PC-9 (cell line): ENCODE results near the gene UVSSA. TPM values are rescaled to one million over a fixed set of nuclear protein-coding genes. Genes with fewer than 3 reads are reported as not detected.
"Not testable (repeated sequence)": the region's sequence is repeated elsewhere in the genome, so short reads cannot be mapped to it uniquely, and the experiment has no call there.

Source experiments
- BruUV-seq: library from RNA; stranded (reverse); fragments of 400-500 nt; replicated peaks from 2 replicates; lab custom pipeline; 2021; lab: Mats Ljungman, UMichigan
- CTCF ChIA-PET: fragments of 300-600 bp; sonication (Branson Sonifier 250); formaldehyde crosslinking; loops from one replicate; lab custom pipeline; 2022; ENCODE audit warnings: antibody characterized with exemption; lab: Charles Lee
- POLR2A ChIA-PET: fragments of 300-600 bp; sonication (Branson Sonifier 250); formaldehyde crosslinking; loops from one replicate; lab custom pipeline; 2022; ENCODE audit warnings: antibody characterized with exemption; ENCODE audit not compliant: unreplicated experiment; lab: Charles Lee
- DNase-seq, 2 experiments: peaks; one replicate each; pipeline versions ENCODE4 v3.0.0 to v3.0.0-alpha.2; 2015 to 2022; ENCODE audit warnings: mixed read lengths in 1 of 2
- H2AFZ ChIP-seq: fragments of 200-600 bp; sonication (generic); 2 replicates; pipeline ENCODE4 v1.8.1; 2017; ENCODE audit warnings: antibody characterized with exemption
- H3F3A ChIP-seq: fragments of 200-600 bp; sonication (generic); 2 replicates; pipeline ENCODE4 v1.8.1; 2017; ENCODE audit warnings: antibody characterized with exemption, mild to moderate bottlenecking, low read depth; ENCODE audit not compliant: insufficient read depth
- H3K27ac ChIP-seq: fragments of 200-600 bp; sonication (generic); 2 replicates; pipeline ENCODE4 v1.6.1; 2016; ENCODE audit warnings: mixed run types
- H3K27me3 ChIP-seq: fragments of 200-600 bp; sonication (generic); 2 replicates; pipeline ENCODE4 v1.6.1; 2016; ENCODE audit warnings: low read depth, mixed run types; ENCODE audit not compliant: insufficient read depth
- H3K36me3 ChIP-seq: fragments of 200-600 bp; sonication (generic); 2 replicates; pipeline ENCODE4 v1.6.1; 2016; ENCODE audit warnings: low read depth, mixed run types
- H3K4me1 ChIP-seq: fragments of 200-600 bp; sonication (generic); replicated peaks from 2 replicates; pipeline ENCODE4 v1.6.1; 2016; ENCODE audit warnings: mixed run types; ENCODE audit not compliant: insufficient read depth
- H3K4me2 ChIP-seq: fragments of 200-600 bp; sonication (generic); 2 replicates; pipeline ENCODE4 v1.6.1; 2017; ENCODE audit warnings: mixed run types
- H3K4me3 ChIP-seq: fragments of 200-600 bp; sonication (generic); 2 replicates; pipeline ENCODE4 v1.6.1; 2016; ENCODE audit warnings: mixed run types
- H3K79me2 ChIP-seq: fragments of 200-600 bp; sonication (generic); 2 replicates; pipeline ENCODE4 v1.6.1; 2017; ENCODE audit warnings: low read depth, mixed run types
- H3K9me2 ChIP-seq: fragments of 200-600 bp; sonication (generic); 2 replicates; pipeline ENCODE4 v1.8.1; 2017; ENCODE audit warnings: mild to moderate bottlenecking; ENCODE audit not compliant: insufficient read depth
- H3K9me3 ChIP-seq: fragments of 200-600 bp; sonication (generic); 2 replicates; pipeline ENCODE4 v1.8.1; 2016; ENCODE audit warnings: low read depth; ENCODE audit not compliant: insufficient read depth
- H4K20me1 ChIP-seq: fragments of 200-600 bp; sonication (generic); 2 replicates; pipeline ENCODE4 v1.8.1; 2017; ENCODE audit not compliant: insufficient read depth
- CTCF ChIP-seq: fragments of 200-600 bp; sonication (generic); conservative IDR thresholded peaks from 2 replicates; pipeline ENCODE4 v1.6.1; 2017; ENCODE audit warnings: mixed run types, antibody characterized with exemption, mild to moderate bottlenecking, moderate library complexity
- EZH2 ChIP-seq: fragments of 200-600 bp; sonication (generic); IDR thresholded peaks from 2 replicates; pipeline ENCODE4 v1.8.0; 2017; ENCODE audit warnings: antibody characterized with exemption, low read depth
- intact Hi-C: fragments of 100-400 bp; cut with micrococcal nuclease; formaldehyde crosslinking; loops from one replicate; pipeline ENCODE4 v1.10.0; 2022; ENCODE audit not compliant: unreplicated experiment
- total RNA-seq: library from RNA; stranded (reverse); gene quantifications from 2 replicates; pipeline ENCODE4 v1.2.3, GENCODE V29; 2021

Gene UVSSA
- total RNA-seq, 1 experiment from 2014 or later: 24.3 TPM

- no peaks in the 10 kb centered on the region for H3K27me3 ChIP-seq
- DNase-seq: no peak
- H3K36me3 ChIP-seq: peaks cover 8% of the 10 kb centered on the region
- peaks cover 73% of the 10 kb centered on the region for H3F3A ChIP-seq
- TF ChIP-seq CTCF: no peak
- TF ChIP-seq EZH2: no peak
- ChIA-PET POLR2A (no interaction called here), CTCF (no interaction called here)
- no peak overlapping the region for H2AFZ ChIP-seq
- H3K9me3 ChIP-seq: no peaks in the 10 kb centered on the region; the same call in 1 of the 2 replicates
- H3K79me2 ChIP-seq: peaks cover 26% of the 10 kb centered on the region
- BruUV-seq: no TSS peak
- H4K20me1 ChIP-seq: peaks cover 4% of the 10 kb centered on the region; the same call in 1 of the 2 replicates
- H3K9me2 ChIP-seq: no peaks in the 10 kb centered on the region
- intact Hi-C loops: loop anchor here (10.0 kb wide), 1 partner anchor 288 kb away; no protein-coding TSS in a partner anchor
- H3K4me1 ChIP-seq: peaks cover 42% of the 10 kb centered on the region
- H3K27ac ChIP-seq: no peak overlapping the region
- H3K4me3 ChIP-seq: no peak overlapping the region
- no peak overlapping the region for H3K4me2 ChIP-seq
Observed at GRCh38 chr4:1333256-1333655, 13.8 kb upstream of the UVSSA start.

GRCh38 chr4:1333851-1334578 is 13.0 kb upstream of the UVSSA start:
- peaks cover 26% of the 10 kb centered on the region for H3K79me2 ChIP-seq
- H3K4me2 ChIP-seq, H2AFZ ChIP-seq, CTCF ChIA-PET, H4K20me1 ChIP-seq, H3K4me3 ChIP-seq, H3K27ac ChIP-seq, H3K9me3 ChIP-seq, H3K9me2 ChIP-seq, POLR2A ChIA-PET, DNase-seq, BruUV-seq, H3K27me3 ChIP-seq: not testable (repeated sequence)
- intact Hi-C loops: loop anchor here (10.0 kb wide), 1 partner anchor 289 kb away; no protein-coding TSS in a partner anchor
- peaks cover 68% of the 10 kb centered on the region for H3F3A ChIP-seq
- peaks cover 34% of the 10 kb centered on the region for H3K4me1 ChIP-seq
- peaks cover 12% of the 10 kb centered on the region for H3K36me3 ChIP-seq

GRCh38 chr4:1334579-1334895 is 12.5 kb upstream of the UVSSA start:
- H3K27me3 ChIP-seq: no peaks in the 10 kb centered on the region
- TF ChIP-seq EZH2 (no peak), CTCF (no peak)
- intact Hi-C loops: loop anchor here (10.0 kb wide), 1 partner anchor 290 kb away; no protein-coding TSS in a partner anchor
- peaks cover 26% of the 10 kb centered on the region for H3K79me2 ChIP-seq
- peaks cover 4% of the 10 kb centered on the region; the same call in 1 of the 2 replicates for H4K20me1 ChIP-seq
- DNase-seq: no peak
- H3K36me3 ChIP-seq: peaks cover 18% of the 10 kb centered on the region
- peaks cover 29% of the 10 kb centered on the region for H3K4me1 ChIP-seq
- H3K9me3 ChIP-seq: no peaks in the 10 kb centered on the region; the same call in 1 of the 2 replicates
- CTCF ChIA-PET: no interaction called here
- no peak overlapping the region for H3K27ac ChIP-seq
- no peaks in the 10 kb centered on the region for H3K9me2 ChIP-seq
- no TSS peak for BruUV-seq
- no peak overlapping the region for H3K4me2 ChIP-seq
- peaks cover 67% of the 10 kb centered on the region for H3F3A ChIP-seq
- no peak overlapping the region for H3K4me3 ChIP-seq
- no peak overlapping the region for H2AFZ ChIP-seq
- POLR2A ChIA-PET: no interaction called here

- H2AFZ ChIP-seq, H3K27me3 ChIP-seq, H4K20me1 ChIP-seq, POLR2A ChIA-PET, H3K4me2 ChIP-seq, H3K9me2 ChIP-seq, H3K9me3 ChIP-seq, H3K4me3 ChIP-seq, DNase-seq, BruUV-seq, CTCF ChIA-PET: not testable (repeated sequence)
- intact Hi-C loops: loop anchor here (10.0 kb wide), 1 partner anchor 291 kb away; no protein-coding TSS in a partner anchor
- H3K36me3 ChIP-seq: peaks cover 23% of the 10 kb centered on the region
- peaks cover 59% of the 10 kb centered on the region for H3F3A ChIP-seq
- peaks cover 26% of the 10 kb centered on the region for H3K79me2 ChIP-seq
- peak overlapping the region; percentile 63 for H3K27ac ChIP-seq
- peaks cover 22% of the 10 kb centered on the region for H3K4me1 ChIP-seq
Observed at GRCh38 chr4:1335193-1335883, 11.7 kb upstream of the UVSSA start.
